COLO829 (cell line): ENCODE results near the gene RMND5A.

Experiments used
- DNase-seq: peaks from one replicate; pipeline ENCODE4 v3.0.0; 2012; ENCODE audit warnings: low spot score

RMND5A gene

DNA sequence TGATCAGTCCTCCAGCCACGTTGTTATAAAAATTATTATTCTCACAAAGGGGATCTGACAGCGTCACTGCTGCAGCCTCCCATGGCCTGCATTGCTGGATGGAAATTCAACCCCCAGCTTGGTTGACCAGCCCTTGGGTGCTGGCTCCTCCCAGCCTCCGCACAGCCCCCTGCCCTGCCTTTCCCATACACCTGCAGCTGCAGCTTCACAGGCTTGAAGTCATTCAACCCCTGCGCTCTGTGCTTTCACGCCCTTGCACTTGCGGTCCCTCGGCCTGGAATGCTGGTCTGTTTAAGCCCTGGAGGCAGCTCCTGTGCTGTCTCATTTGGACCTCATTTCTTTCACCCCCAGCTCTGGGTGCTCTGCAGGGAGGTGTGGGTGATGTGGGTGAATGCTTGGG, 71.5 kb downstream of the RMND5A start:
- no peak for DNase-seq

DNA sequence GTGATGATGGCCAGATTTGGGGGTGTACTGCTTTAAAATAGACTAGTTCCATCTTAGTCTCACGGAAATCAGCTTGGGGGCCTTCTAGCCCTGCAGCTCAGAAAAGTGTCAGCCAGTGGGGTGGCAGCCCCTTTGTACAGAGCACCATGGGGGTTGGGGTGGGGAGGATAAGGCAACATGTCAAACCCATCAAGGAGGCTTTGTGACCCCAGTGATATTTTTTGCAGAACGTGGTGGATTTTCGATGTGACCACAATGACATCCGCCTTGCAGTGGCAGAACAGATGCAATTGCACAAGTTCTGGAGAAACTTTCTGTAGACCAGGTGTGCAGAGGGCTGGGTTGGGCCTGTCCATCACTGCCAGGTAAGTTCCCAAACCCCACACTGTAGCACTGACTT, 73.7 kb downstream of the RMND5A start:
- DNase-seq: no peak

DNA sequence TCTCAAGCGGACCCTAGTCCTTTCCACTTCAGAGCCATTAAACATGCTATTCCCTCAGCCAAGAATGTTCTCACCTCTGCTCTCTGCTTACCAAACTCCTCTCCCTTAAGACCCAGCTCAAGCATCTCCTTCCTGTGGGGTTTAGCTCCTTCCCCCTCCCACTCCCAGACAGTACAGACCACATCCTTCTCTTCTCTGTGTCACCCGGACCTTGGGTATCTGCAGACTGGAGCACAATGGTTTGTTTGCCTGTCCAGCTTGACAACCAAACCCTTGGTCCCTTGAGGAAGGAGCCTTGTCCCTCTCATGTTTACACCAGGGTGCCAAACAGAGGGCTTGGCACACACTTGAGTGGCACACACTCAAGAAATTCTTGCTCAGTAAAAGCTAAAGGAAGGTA, 74.8 kb downstream of the RMND5A start:
- no peak for DNase-seq

DNA sequence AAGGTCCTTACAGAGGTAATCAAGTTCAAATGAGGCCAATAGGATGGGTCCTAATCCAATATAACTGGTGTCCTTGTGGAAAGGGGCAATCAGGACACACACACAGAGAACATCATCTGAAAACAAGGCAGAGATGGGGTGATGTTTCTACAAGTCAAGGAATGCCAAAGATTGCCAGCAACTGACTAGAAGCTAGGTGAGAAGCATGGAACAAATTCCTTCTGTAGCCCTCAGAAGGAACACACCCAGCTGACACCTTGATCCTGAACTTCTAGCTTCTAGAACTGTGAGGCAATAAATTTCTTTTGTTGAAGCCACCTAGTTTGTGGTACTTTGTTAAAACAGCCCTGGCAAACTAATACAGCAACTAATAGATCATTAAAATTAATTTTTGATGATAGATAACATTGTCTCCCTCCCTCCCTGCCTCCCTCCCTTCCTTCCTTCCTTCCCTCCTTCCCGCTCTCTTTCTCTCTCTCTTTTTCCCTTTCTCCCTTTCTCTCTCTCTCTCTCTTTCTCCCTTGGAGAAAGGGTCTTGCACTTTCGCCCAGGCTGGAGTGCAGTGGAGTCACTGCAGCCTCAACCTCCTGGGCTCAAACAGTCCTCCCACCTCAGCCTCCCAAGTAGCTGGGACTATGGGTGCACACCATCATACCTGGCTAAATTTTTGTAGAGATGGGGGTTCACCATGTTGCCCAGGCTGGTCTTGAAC, 80.9 kb downstream of the RMND5A start:
- no peak for DNase-seq

DNA sequence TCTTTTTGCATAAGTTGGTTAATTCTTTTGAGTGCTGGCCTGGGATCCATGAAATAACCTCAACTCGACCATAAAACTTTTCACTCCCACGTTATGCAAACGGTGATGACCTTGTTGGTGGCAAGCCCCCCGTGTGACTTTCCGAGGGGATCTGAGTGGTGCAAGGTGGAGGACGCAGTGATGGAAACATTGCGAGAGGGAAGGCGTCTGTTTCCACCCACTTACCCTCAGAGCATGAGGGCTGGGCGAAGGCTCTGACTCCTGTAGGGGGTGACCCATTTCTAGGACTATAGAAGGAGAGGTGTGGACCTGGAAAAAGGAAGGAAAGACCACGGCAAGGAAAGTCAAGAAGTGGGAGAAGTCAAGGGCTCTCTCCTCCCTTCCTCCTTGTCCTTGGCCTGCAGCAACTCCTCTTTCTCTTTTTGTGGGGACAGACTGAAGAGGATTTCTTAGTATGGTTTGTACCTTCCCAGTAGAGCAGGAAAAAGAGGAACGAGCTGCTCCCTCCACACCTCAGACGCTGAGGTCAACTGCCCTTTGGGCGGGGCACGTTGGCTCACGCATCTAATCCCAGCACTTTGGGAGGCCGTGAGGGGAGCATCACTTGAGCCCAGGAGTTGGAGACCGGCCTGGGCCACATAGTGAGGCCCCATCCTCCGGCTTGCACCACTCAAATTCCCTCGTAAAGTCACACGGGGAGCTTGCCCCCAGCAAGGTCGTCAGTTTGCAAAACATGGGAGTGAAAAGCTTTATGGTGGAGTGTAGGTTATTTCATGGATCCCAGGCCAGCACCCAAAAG, 86.2 kb downstream of the RMND5A start:
- DNase-seq: no peak

DNA sequence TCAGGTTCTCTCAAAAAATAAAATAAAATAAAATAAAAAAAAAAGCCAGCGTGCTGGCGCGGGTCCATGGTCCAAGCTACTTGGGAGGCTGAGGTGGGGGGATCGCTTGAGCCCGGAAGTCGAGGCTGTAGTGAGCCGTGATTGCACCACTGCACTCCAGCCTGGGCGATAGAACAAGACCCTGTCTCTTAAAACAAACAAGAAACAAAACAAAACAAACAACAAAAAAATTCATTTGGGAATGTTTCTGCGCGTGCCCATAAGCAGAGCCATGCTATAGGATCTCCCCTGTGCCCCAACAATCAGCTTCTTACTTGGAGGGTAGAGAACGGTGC, 87.0 kb downstream of the RMND5A start:
- no peak for DNase-seq

DNA sequence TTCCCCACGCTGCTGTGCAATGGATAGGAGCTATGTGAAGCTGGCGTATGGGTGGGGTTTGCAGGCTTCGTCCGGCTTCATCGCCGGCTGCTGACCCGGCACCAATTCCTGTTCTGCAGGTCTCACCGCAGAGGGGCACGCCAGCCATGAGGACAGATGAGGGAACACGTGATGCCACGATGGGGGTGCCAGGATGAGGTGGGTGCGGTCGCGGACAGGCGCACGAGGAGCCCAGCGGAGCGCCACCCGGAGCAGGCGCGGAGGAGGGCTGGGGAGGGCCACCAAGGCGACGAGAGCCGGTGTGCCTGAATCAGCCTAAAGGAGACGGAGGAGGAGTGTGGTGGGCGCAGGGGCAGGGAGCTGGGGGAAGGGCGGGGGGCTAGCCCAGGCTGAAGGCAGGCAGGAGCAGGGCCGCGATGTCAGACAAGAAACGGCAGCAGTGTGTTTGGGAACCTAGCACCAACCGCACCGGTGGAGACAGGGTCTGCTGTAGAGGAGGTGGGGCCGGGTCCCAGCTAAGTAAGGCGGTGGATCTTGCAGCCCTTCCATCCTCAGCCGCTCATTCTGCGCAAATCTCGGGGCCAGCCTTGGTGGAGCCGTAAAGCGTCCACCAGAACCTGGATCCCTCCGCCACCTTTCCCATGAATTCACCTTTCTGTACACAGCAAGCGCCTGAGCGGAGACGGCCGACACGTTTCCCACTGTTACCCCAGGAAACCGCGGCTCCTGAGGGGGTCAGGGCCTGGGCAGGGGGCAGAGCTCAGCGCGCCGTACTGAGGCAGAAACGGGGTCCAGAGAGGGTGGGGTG, 87.6 kb downstream of the RMND5A start:
- no peak for DNase-seq

DNA sequence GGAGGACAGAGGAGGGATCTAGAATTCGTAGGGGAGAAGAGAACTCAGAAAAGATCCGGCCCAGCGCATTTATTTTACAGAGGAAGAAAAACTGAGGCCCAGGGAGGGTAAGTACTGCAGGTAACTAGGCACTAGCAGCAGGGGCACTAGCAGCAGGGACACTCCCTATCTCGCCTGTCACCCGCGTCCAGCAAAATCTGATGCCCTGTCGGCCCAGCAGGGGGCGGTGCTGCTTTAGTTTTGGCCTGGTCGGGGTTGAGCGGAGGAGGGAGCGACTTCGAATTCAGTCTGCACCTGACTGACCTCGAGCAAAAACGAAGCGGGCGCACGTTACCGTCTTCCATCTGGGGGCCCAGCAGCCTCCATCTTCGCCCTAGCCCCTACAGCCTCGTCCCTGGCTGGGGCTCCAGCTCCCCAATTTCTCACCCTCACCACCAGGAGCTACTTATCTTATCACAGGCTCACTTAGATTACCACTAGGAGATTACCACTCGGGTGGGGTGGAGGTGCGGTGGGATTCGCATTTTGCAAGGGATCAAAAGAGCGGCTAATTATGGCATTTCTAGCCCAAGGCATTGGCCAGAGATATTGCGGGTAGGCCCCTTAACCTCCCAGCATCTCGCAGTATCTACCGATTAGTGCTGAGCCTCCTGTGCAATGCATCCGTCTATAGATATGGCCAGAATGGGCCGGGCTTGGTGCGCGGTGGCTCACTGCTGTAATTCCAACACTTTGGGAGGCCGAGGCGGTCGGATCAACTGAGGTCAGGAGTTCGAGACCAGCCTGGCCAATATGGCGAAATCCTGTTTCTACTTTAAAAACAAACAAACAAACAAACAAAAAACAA, 88.4 kb downstream of the RMND5A start:
- peak; percentile 91 for DNase-seq

DNA sequence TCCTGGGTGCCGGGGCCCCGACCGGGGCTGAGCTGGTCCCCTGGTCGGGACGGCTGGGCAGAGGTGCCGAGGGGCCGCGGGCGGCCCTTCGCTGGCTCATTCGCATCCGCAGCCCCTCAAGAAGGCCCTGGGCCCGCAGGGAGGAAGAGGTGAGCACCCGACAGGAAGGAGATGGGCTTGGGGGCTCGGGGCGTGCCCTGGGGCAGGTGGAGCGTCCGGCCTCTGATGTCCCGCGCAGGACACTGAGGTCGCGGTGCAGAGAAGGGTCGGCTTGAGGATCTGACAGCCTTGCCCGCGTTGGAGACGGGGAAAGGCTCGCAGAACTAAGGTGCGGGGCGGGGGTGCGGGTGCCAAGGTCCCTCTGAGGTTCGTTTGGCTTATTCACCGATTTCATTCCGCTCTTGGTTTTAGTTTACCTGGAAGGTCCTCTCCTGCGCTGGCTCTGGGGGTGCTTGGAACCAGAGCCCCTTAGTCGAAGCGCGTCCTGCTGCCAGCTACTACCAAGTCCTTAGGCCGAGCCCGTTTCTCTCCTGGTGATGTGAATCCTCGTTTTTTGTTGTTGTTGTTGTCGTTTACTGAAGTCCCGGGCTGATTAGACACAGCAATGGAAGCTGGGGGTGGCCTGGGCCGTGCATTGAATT, 89.5 kb downstream of the RMND5A start:
- no peak for DNase-seq

DNA sequence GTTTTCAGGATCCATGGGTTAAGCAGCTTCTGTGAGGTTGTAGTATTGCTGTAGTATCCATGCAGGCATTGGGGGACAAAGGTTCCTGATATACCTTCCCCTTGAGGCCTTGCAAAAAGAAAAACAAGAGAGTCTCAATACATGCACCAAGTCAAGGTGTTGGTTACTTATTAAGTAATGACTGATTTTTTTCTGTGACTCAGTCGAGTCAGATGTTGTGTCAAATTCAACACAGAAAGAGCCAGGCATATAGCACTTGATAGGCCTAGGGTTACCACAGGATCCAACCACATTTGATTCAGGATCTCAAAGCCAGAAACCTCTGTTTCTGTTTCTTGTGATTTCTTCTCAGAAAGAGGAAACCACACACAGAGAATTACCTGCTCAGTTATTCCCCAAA, 95.5 kb downstream of the RMND5A start:
- DNase-seq: no peak

DNA sequence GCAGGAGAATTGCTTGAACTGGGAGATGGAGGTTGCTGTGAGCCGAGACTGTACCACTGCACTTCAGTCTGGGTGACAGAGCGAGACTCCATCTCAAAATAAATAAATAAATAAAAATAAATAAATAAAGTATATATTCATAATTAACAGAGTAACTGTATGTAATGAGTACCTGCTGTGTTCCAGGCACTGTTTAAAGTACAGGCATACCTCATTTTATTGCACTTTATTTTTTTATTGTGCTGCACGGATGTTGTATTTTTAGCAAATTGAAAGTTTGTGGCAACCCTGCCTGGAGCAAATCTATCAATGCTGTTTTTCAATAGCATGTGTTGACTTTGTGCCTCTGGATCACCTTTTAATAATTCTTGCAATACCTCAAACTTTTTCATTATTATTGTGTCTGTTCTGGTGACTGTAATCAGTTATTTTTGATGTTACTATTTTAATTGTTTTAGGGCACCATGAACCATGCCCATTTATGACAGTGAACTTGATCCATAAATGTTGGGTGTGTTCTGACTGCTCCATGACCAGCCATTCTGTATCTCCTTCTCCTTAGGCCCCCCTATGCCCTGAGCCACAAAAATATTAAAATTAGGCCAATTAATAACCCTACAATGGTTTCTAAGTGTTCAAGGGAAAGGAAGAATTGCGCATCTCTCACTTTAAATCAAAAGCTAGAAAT, 98.2 kb downstream of the RMND5A start:
- no peak for DNase-seq

DNA sequence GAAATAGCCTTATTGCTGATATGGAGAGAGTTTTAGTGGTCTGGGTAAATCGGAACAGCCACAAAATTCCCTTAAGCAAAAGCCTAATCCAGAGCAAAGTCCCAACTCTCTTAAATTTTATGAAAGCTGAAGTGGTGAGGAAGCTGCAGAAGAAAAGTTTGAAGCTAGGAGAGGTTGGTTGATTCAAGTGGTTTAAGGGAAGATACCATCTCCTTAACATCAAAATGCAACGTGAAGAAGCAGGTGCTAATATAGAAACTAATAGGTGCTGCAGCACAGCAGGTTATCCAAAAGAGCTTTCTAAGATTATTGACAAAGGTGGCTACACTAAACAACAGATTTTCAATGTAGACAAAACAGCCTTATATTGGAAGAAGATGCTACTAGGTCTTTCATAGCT, 98.9 kb downstream of the RMND5A start:
- no peak for DNase-seq

DNA sequence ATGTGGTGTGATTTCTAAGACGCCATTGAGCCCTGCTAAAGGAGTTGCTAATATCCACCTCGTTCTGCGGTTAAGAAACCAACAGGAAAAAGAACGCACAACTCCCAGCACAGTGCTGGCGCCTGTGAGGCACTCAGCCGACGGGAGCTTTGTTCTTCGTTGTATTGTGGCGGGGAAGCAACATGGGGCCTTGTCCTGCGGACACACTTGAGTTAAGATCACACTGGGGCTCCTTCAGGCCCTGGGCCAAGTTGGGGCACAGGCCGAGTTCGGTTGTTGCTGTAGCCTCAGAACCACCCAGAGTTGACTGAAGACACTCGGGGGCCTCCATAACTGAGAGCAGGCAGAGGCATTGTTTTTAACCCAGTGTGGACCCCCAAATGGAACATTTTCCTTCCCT, 101.2 kb downstream of the RMND5A start:
- no peak for DNase-seq

DNA sequence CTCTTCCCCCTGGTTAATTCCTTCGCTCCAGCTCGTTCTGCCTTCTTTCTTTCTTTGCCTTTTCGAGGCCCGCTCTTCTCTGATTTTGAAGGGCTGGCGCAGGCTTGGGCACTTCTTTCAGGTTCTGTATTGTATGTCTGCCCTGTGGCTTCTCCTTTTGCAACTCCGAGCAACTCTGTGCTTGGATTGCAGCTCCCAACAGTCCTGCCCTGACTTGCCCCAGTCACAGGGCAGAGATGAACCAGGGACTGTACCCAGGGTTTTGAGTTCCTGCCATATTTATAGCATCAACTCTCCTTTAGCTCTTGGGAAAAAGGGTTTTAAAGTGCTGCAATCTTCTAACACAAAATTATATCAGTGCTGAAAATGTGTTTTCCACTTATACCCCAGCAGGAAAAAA, 101.8 kb downstream of the RMND5A start:
- no peak for DNase-seq

DNA sequence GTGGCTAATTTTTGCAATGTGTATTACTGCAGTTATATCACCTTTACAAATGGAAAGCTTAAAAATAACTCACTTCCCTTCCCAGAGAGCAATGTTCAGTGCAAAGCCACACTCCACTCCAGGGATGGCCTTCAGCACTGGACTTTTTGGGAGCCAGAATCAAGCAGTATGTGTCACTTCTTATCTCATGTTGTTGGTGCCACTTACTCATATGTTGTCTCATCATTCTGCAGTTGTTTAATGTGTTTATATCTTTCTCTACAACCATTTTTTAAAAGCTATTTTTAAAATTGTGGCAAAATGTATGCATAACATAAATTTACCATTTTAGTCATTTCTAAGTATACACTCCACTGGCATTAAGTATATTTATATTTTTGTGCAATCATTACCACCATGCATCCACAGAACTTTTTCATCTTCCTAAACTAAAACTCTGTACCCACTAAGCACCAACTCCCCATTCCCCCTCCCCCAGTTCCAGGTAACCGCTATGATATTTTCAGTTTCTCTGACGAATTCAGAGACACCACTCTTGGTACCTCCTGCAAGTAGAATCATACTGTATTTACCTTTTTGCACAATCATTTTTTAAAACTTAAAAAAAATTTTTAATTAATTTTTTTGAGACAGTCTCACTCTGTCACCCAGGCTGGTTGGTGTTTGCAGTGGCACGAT, 102.7 kb downstream of the RMND5A start:
- DNase-seq: no peak

DNA sequence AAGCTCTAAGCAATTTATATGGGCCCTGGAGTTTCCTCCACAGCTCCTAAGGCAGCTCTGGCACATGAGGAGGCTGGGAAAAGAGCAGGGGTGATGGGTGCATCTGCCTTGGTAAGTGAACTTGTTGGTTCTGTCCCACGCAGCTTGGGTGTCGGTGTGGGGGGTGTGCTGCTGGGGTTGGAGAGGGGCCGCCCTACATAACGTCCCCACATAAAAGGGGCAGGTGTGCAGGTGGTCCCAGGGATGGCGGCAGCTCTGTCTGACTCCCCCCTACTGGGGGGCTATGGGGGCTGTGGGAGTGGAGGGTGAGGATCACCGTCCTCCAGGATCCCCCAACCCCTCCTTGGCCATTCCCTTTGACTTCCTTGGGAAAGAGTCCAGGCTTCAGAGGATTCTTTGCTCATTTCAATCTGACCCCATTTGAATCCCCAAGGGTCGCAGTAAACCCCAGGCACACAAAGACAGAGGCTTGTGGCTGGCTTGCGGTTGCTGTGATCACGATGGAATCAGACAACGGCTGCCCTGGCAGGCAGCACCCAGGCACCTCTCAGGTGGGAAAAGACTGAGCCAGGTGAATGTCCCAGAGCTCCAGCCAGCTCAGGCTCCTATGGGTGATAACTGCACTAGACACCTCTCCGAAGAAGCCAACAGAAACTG, 105.1 kb downstream of the RMND5A start:
- no peak for DNase-seq

DNA sequence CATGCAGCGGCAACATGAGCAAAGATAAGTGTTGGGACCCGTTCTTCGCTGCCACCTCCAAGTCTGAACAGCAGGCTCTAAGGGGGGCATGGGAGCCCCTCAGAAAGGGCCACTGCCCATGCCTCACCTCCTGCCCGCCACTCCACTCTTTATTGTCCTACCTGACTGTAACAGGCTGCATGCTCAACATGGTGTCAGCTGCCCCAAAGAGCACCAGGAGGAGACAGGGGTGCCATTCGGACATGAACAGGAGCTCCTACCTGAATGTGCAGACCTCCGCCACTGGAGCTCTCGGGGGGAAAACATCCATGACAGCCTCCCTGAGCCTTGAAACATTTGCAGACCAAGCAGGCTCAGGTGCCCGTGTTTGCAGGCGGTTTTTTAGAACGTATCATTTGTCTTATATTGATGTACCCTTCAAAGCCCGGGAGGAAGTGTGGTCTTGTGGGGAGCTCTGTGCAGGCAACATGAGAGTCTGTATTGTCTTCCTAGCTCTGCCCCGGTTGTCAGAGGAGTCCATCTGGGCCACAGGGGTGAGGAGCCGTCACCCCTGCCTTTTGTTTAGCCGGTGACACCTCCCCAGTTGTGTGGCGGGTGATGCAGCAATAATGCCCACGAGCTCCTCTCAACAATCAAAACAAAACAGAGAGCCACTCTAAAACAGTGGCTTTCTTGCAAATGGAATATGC, 105.7 kb downstream of the RMND5A start:
- no peak for DNase-seq

DNA sequence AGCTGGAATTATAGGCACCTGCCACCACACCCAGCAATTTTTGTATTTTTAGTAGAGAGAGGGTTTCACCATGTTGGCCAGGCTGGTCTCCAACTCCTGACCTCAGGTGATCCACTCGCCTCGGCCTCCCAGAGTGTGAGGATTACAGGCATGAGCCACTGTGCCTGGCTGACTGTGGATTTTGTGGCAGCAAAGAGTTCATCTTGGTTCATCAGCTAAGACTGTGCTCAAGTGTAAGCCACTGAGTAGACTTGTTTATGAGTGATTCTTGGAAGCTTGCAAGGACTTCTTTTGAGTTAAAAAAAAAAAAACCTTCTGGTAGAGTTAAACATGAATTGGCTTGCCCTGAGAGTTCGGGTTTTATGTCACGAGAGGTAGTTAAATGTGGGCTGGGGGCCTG, 106.9 kb downstream of the RMND5A start:
- DNase-seq: no peak
